GM12892 (cell line): ENCODE data around the gene CTDSPL2.

Experiments used
- POLR2A ChIP-seq: IDR thresholded peaks from 2 replicates; pipeline ENCODE4 v1.6.1; 2011; ENCODE audit warnings: low read depth, low read length, control low read depth
- POLR2AphosphoS5 ChIP-seq: IDR thresholded peaks from 2 replicates; pipeline ENCODE4 v1.6.1; 2011; ENCODE audit warnings: low read depth, low read length, control low read depth

- no peak for TF ChIP-seq POLR2A
- no peak for TF ChIP-seq POLR2AphosphoS5
Measured at GRCh38 chr15:44542596-44542995, 115.2 kb downstream of the CTDSPL2 start.
